ENCODE measurements around the gene APC.
"Not testable (repeated sequence)": the region's sequence is repeated elsewhere in the genome, so short reads cannot be mapped to it uniquely, and the experiment has no call there.

The APC gene

DNA sequence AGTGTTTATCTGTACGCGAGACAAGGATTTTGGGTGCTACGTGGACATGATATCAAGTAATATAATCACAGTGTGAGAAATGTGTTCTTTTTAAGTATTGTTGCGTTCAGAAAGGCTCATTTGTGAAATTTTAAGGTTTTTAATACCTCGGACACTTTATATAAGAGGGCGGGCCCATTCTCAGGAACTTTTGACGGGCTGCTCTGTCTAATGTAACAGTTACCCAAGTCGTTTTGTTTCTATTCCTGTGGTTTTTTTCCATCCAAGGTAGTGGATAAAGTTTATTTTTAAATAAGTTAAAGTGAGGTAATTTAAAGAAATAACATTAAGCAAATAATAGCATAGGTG is 123.9 kb downstream of the APC start:
- DNase-seq, result no peak

DNA sequence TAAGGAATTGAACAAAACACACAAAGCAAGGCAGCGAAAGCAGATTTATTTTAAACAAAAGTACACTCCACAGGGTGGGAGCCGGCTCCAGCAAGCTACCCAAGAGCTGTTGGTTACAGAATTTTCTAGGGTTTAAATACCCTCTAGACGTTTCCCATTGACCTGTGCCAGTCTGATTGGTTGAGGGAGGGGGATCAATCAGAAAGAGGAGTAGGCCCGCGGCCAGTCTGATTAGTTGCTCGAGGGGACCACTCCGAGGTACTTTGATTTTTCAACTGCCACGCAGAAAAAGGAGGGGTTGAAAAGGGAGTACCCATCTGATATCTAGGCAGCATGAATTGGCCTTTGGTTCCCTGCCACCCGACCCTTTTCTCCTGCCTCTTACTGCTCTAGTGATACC is 124.4 kb downstream of the APC start:
- no peak for DNase-seq

DNA sequence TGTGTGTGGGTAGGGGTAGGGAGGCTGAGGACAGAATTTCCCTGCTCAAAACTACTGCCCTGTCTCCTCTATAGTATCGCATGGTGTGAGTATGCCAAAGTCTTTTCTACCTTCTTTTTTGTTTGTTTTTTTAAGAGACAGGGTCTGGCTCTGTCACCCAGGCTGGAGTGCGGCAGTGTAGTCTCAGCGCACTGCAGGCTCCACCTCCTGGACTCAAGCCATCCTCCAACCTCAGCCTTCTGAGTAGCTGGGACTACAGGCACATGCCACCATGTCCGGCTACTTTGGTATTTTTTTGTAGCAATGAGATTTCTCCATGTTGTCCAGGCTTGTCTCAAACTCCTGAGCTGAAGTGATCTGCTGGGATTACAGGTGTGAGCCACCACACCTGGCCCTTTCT is 125.9 kb downstream of the APC start:
- DNase-seq, result no peak

DNA sequence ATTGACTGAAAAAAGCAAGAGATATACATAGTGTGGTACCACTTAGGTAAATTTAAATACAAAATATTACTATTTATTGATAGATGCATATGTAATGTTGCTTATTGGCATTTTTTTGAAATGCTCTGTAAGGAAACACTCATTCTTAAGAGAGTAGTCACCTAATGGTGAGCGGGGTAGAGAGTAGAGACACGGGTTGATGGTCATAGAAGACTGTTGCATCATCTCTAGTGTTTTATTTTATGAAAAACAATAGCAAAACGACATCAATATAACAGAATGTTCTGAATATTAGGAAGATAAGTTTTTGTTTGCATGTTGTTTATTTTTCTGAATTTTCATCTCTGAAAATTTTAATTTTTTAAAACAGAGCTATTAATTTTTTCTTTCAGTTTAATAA is 127.4 kb downstream of the APC start:
- DNase-seq, result no peak

DNA sequence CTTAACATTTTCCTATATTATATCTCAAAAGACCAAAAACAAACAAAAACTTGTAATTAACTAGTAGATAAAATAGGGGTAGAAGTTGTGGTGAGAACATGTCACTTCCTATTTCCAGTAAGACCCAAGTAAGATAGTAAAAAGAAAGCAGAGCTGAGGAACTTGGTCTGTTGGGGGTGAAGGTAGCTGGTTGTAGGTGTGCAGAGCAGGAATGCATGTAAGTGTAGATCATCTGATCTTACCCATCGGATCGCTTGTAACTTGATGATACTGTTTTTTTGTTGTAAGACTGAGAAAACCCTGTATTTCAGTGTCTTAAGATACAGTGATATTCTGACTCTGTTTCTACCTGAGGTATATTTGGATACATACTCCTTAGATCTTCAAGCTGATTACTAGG is 129.1 kb downstream of the APC start:
- no peak for DNase-seq

DNA sequence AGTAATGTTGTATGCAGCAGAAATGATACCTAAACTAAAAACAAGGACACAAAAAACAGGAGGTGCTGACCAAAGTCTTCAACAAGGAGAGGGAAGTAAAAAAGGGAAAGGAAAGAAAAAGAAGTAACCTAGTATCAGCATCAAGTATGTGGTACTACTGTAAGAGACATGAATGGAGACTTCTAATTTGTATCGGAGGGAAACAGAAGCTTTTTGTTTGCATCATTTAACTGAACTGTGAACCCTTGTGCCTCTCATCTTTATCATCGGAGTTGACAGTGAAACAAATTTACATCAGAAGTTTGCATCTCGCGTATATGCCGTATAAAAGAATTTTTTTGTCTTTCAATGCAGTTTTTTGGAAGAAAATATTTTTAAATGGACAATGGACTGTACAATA is 129.7 kb downstream of the APC start:
- no peak for DNase-seq

DNA sequence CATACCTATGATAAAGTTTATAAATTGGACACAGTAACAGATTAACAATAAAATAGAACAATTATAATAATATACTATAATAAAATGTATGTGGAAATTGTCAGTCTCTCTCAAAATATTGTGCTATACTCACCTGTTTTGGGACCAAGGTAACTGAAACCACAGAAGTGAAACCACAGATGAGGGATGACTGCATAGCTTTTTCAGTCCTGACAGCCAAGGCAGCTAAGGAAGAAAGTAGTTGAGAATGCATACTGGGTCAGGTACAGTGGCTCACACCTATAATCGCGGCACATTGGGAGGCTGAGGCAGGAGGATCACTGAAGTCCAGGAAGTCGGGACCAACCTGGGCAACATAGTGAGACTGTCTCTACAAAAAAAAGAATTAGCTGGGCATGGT is 132.3 kb downstream of the APC start:
- no peak for DNase-seq

DNA sequence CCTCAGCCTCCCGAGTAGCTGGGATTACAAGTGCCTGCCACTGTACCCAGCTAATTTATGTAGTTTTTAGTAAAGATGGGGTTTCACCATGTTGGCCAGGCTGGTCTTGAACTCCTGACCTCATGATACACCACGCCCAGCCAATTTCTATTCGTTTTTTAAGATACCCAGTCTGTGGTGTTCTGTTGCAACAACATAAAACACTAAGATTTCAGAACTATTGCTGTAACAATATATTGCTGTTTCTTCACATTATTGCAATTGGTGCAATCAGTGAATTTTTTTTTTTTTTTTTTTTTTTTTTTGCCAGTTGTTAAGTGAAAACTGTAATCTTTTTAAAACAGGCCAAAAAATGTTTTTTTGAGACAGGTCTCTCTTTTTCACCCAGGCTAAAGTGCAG is 133.3 kb downstream of the APC start:
- DNase-seq, result no peak

DNA sequence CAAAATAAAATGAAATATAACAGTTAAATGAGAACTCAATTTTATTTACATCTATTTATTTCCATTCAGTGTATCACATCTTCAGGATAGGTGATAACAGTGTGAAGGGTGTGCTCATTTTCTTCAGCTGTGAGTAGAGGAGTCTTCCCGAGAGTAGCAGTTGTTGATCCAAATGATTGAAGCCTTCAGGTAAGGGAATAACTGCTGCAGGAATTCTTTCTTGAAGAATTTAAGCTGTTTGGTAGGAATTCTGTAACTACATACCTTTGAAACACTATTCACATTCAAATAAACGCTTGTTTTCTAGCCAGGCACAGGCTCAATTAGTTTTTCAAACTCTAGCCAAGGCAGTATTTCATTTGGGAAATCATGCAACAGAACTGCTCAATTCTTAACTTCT is 138.7 kb downstream of the APC start:
- DNase-seq, result no peak

DNA sequence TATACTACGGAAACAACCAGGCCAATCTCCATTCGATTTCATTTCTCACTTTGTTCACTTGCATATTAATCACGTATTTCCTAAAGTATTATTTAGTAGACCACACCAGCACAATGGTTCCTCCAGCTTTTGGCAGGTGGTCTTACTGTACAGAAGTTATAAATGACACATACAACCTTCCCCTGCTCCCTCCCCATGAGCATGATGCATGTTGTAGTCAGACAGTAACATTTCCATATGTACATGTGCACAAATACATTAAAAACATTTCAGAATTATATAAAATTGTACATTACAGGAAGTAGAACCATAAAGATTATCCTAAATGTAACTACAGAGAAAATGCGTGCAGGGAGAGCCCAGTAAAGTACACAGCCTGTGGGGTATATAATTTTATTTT is 140.4 kb downstream of the APC start:
- DNase-seq, result no peak

DNA sequence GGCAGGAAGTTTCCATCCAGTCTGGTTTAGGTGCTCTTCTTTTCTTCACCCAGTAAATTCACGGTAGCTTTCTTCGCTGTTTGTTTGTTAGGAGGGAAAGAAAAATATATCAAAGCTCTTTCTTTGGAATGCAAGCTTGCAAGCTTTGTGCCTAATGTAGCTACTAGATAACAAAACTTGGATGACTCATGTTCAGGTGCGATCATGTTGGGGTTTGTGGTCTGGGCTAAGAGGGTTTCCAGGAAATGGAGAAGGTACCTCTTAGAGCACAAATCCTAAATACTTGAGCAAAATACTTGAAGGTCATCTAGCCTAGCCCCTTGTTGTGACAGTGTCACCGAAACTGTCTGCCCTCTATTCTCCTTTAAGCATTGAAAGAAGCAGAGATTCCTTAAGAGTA is 141.1 kb downstream of the APC start:
- DNase-seq, result peak; percentile 65

DNA sequence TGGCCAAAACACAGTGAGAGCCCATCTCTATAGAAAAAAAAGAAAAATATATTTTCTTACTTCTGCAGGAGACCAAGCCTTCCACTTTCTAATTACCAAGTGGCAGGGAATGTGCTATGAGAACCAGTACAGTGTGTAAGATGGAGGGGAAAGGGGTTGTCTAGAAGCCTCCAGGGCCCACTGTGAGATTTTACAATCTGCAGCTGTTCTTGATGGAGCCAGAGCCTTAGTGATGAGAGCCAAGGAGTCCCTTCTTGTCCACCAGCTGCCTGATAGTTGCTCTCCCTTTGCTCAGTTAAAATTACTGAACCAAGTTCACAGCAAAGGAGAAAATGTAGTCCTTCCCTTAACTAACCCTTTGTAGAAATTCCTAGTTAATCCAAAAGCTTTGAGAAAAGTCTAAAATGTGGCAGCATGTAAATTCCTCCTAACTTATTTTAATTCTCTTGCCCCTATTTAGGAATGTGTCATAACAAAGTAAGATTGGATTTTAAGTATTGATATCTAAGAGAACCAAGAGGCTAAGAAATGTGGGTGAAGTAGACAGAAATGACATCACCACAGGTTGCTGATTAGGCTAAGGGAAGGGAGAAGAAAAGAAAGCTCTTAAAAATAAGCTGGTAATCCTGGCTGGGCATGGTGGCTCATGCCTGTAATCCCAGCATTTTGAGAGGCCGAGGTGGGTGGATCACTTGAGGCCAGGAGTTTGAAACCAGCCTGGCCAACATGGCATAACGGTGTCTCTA is 142.7 kb downstream of the APC start:
- DNase-seq, result no peak

DNA sequence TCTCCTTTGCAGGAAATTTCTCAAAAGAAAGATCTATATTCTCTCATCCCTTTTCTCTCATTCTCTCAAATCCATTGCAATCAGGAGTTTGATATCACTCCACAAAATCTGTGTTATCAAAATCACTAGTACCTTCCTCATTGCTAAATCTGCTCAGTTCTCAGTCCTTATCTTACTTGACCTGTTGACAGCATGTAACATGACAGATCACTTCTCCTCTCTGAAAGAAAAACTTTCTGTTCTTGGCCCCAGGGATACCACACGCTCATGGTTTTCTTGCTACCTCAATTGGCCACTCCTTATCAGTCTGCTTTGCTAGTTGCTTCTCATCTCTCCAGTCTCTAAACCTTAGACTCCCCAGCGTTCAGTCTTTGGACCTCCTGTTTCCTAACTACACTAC is 145.5 kb downstream of the APC start:
- no peak for DNase-seq

DNA sequence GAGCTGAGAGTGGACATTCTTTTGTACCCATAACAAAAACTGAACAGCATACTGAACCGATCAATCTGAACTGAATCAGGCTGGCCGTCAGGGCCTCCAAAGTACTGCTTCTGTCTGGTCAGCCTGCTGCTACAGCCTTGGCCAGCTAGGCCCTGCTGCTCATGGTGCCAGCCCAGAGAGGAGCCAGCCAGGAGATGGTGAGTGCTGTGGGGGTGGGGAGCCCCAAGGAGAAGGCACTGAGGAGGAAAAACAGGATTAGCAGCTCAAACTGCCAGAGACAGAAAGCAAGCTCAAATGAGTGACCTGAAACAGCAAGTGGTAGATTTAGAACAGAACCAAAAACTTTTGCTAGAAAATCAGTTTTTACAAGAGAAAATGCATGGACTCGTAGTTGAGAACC is 147.3 kb downstream of the APC start:
- DNase-seq, result no peak

DNA sequence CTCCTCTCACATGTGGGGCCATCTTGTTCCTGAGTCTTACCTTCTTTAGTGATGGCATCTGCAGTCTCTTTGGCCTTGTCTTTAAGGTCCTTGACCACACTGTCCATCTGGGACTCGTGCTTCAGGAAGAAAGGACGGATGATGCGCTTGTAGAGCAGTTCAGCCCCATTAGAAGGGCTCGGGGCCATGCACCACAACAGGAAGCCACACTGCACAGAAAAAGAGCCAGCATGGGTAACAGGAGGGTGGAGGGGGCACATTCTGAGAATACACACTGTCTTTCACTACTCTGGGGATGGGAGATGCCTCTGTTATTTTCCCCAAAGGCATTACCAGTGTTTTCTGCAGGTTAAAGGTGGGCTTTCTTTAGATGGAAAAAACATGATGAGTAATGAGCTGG is 149.3 kb downstream of the APC start:
- no peak for DNase-seq

DNA sequence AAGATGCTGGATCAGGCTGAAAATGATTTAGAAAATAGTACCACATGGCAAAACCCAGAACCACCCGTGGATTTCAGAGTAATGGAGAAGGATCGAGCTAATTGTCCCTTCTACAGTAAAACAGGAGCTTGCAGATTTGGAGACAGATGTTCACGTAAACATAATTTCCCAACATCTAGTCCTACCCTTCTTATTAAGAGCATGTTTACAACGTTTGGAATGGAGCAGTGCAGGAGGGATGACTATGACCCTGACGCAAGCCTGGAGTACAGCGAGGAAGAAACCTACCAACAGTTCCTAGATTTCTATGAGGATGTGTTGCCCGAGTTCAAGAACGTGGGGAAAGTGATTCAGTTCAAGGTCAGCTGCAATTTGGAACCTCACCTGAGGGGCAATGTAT is 154.4 kb downstream of the APC start:
- DNase-seq, result not testable (repeated sequence)

DNA sequence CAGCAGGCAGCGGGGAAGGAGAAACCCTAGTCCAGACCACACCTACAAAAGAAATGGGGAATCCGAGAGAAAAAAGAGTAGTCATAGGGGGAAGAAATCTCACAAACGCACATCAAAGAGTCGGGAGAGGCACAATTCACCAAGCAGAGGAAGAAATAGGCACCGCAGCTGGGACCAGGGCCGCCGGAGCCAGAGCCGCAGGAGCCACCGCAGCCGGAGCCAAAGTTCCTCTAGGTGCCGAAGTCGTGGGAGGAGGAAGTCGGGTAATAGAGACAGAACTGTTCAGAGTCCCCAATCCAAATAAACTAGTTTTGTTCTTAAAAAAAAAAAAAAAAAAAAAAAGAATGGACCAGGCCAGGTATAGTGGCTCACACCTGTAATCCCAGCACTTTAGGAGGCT is 155.1 kb downstream of the APC start:
- DNase-seq, result no peak

DNA sequence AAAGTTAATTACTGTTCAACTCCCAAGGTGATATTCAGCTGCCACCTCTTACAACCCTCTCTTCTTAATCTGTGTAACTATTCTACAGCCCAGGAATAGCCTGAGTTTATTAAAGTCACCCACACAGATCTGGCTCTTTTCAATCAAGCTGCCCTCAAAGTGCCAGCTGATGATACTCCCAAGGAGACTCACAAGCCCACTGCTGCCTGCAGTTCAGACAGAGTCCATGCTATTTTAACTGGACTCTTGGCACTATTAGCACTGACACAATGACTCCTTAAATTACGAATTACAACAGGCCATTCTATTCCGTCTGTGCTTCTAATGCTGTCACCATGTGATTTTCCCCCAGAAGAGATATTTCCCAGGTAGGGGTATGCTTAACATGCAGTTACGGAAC is 158.0 kb downstream of the APC start:
- no peak for DNase-seq
